Measurements from ENCODE around the gene ZNF23. TPM values are rescaled to one million over a fixed set of nuclear protein-coding genes. Genes with fewer than 3 reads are reported as not detected.

Gene ZNF23
- total RNA-seq, 1 donor from 2014 or later, result 6.0 TPM

DNA sequence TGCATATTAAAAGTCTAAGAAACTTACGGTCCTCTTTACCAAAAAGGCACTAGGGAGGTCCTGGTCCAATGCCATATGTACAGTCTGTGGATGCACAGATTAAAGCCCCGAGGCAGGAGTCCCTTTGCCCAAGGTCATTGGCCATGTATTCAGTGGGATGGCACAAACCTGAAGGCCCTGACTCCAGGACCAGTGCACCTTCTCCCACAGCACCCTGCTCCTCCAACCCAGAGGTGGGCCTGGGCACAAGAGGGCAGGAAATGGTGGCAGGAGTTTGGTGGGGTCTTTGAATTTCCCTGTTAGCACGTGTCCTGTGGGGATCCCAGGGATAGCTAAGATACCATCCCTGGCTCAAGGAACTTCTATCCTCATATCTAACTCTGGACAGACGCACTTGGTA is 48.7 kb downstream of the ZNF23 start:
- Mint-ChIP-seq H3K4me1 (ENCODE audit: low read depth) (peaks cover 3% of the 10 kb centered on the region), H3K4me3 (ENCODE audit: low read depth) (no peak overlapping the region), H3K27ac (no peak overlapping the region), H3K27me3 (ENCODE audit: low read depth) (peaks cover 19% of the 10 kb centered on the region), H3K36me3 (ENCODE audit: low read depth) (no peaks in the 10 kb centered on the region), H3K9me3 (no peaks in the 10 kb centered on the region)
- DNase-seq (ENCODE audit: low spot score), result no peak
- intact Hi-C loops (cut with micrococcal nuclease), result loop anchor here (2.0 kb wide), 1 partner anchor 197 kb away; no protein-coding TSS in a partner anchor

DNA sequence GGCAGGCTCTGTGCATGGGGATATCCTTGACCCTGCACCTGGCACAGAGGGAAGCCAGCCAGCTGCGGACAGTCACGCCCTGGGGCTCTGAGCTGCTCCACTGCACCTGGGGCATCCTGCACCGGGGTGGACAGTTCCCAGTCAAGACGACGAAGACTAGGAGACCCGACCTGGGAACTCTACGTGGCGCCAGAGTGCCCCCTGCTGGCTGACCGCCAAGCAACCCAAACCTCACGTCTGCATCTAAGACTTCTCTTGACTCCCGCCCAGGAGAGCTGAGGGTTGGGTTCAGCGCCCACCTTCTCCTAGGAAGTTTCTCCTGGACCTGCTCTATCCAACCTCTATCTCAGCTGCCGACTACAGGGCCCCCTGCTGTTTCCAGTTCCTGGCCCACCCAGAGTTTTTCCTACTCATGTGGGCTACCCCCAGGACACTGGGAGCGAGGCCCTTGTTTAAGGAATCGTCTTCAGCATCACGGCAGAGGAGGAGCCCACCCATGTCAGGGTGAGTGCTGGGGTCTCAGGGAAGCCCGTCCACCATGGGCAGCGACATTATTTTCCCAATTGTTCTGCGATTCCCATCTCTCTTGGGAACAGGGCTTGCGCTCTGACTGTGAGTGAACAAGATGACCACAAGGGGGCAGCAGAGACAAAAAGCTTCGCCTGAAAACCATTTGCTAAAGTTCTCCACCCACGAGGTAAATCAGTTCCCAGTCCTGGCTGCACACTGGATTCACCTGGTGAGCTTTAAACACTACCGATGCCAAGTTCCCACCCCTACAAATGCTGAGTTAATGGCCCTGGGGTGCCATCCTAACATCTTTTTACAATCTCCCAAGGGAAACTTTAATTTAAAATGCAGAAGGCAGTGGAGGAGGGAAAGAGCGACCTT is 49.5 kb downstream of the ZNF23 start:
- intact Hi-C loops (cut with micrococcal nuclease), result loop anchor here (1.0 to 2.0 kb wide), 2 partner anchors 87 to 198 kb away; no protein-coding TSS in a partner anchor
- Mint-ChIP-seq H3K4me3 (ENCODE audit: low read depth) (no peak overlapping the region), H3K36me3 (ENCODE audit: low read depth) (no peaks in the 10 kb centered on the region)

DNA sequence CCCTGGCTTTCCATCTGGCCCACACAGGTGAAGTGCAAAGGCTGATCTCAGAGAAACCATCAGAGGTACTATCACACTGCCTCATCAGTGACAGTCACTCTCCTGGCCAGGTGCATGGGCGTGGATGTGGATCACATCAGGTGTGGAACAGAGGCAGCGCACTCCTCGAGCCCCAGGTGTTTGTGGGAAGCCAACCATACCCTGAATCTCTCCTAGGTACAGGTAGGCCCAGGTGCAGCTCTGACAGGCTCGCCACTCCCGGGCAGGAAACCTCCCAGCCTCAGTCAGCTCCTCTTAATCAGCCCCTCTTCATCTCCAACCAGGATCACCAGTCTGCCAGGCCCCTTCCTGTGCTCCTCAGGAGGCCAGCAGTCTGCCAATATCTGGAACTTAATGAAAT is 51.9 kb downstream of the ZNF23 start:
- no peak for DNase-seq (ENCODE audit: low spot score)
- no peaks in the 10 kb centered on the region for H3K36me3 Mint-ChIP-seq (ENCODE audit: low read depth)
- H3K4me1 Mint-ChIP-seq (ENCODE audit: low read depth), result peaks cover 23% of the 10 kb centered on the region
- intact Hi-C loops (cut with micrococcal nuclease), result no loop called here
- no peaks in the 10 kb centered on the region for H3K9me3 Mint-ChIP-seq
- H3K4me3 Mint-ChIP-seq (ENCODE audit: low read depth), result no peak overlapping the region
- no peak overlapping the region for H3K27ac Mint-ChIP-seq
- H3K27me3 Mint-ChIP-seq (ENCODE audit: low read depth), result peaks cover 28% of the 10 kb centered on the region

More for the DNA sequence above, 49.5 kb downstream of the ZNF23 start:
- Mint-ChIP-seq H3K27ac (no peak overlapping the region), H3K9me3 (no peaks in the 10 kb centered on the region), H3K4me1 (ENCODE audit: low read depth) (peaks cover 8% of the 10 kb centered on the region), H3K27me3 (ENCODE audit: low read depth) (peaks cover 19% of the 10 kb centered on the region)
- peak; percentile 46 for DNase-seq (ENCODE audit: low spot score)

DNA sequence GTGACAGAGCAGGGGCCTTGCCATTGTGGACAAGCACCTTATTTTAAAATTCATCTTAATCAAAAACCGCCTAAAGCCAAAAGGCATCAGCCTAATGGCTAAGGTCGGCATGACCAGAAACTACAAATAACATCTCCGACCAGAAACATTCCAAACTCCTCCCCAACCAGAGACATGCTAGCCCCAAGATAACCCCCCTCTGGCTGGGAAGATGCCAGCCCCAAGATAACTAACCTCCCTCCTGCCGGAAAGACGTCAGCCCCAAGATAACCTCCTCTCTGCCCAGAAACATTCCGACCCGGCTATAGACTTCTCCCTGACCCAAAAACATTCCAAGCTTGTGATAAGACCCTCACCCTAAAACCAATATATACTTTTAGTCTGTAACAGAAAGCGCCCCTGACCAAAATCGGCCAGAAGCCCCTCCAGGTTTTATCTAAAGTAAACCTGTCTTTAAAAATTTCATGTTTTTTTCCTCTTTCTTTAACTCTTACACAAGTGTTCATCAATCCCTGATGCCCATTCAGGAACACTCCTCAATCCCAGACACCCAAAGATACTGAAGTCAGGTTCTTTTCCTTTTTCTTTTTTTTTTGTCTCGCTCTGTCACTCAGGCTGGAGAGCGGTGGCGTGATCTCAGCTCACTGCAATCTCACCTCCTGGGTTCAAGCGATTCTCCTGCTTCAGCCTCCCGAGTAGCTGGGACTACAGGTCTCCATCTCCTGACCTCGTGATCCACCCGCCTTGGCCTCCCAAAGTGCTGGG is 52.9 kb downstream of the ZNF23 start:
- Mint-ChIP-seq H3K9me3 (no peaks in the 10 kb centered on the region), H3K4me3 (ENCODE audit: low read depth) (no peak overlapping the region), H3K36me3 (ENCODE audit: low read depth) (no peaks in the 10 kb centered on the region), H3K27me3 (ENCODE audit: low read depth) (peaks cover 35% of the 10 kb centered on the region), H3K4me1 (ENCODE audit: low read depth) (peaks cover 23% of the 10 kb centered on the region), H3K27ac (no peak overlapping the region)
- no peak for DNase-seq (ENCODE audit: low spot score)
- intact Hi-C loops (cut with micrococcal nuclease), result no loop called here

DNA sequence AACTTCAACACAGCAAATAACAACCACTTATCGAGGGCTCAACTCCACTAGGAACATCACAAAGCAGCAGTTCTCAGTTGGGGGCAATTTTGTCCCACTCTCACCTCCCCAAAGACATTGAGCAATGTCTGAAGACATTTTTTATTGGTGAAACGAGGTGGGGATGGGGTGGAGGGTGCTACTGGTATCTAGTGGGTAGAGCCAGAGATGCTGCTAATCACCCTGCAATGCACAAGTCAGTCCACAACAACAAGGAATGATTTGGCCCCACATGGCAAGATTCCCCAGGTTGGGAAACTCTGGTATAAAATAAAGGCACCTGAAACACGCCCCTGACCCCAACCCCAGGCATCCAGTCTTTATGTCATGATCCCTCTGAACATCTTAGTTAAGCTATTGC is 53.5 kb downstream of the ZNF23 start:
- Mint-ChIP-seq H3K9me3 (no peaks in the 10 kb centered on the region), H3K36me3 (ENCODE audit: low read depth) (no peaks in the 10 kb centered on the region), H3K27me3 (ENCODE audit: low read depth) (peaks cover 37% of the 10 kb centered on the region), H3K4me1 (ENCODE audit: low read depth) (peaks cover 23% of the 10 kb centered on the region), H3K4me3 (ENCODE audit: low read depth) (no peak overlapping the region), H3K27ac (no peak overlapping the region)
- intact Hi-C loops (cut with micrococcal nuclease), result no loop called here
- no peak for DNase-seq (ENCODE audit: low spot score)

DNA sequence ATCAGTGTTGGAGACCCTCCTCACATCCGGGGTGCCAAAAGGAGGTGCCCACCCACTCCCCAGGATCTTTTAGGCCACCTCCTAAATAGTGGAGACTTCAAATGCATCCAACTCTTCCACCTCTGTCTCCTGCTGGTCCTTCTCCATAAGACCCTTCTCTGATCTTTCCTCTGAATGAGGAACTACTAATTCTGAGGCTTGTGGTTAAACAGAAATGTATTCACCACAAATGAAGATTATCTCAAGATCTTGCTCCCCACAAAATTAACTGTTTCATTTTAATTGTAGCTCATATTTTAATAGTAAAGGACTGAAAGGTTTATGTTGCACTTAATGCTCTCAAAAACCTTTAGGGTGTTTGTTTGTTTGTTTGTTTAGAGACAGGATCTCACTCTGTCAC is 54.3 kb downstream of the ZNF23 start:
- Mint-ChIP-seq H3K4me1 (ENCODE audit: low read depth) (peaks cover 21% of the 10 kb centered on the region), H3K36me3 (ENCODE audit: low read depth) (no peaks in the 10 kb centered on the region), H3K27ac (no peak overlapping the region), H3K4me3 (ENCODE audit: low read depth) (no peak overlapping the region), H3K27me3 (ENCODE audit: low read depth) (peaks cover 35% of the 10 kb centered on the region), H3K9me3 (no peaks in the 10 kb centered on the region)
- intact Hi-C loops (cut with micrococcal nuclease), result no loop called here
- DNase-seq (ENCODE audit: low spot score), result no peak

DNA sequence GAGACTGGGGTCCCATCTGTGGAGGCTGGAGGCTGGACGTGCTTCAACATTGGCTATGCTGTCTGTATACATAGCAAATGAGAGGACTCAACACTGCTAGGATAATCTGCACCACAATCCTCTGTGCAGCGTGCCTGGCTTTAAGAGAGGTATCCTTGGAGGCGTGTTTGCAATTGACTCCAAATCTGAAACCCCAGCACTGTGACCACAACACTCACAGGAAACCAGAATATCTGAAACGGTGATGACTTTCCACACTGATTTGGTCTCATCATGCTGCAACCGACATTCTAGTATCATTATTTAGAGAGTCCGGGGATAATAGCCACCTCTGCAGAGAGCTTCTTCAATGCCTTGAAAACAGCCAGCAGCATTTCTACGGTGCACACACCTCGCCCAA is 55.3 kb downstream of the ZNF23 start:
- Mint-ChIP-seq H3K36me3 (ENCODE audit: low read depth) (no peaks in the 10 kb centered on the region), H3K27me3 (ENCODE audit: low read depth) (peaks cover 33% of the 10 kb centered on the region), H3K27ac (no peak overlapping the region), H3K9me3 (no peaks in the 10 kb centered on the region), H3K4me1 (ENCODE audit: low read depth) (peaks cover 21% of the 10 kb centered on the region), H3K4me3 (ENCODE audit: low read depth) (no peak overlapping the region)
- DNase-seq (ENCODE audit: low spot score), result no peak
- intact Hi-C loops (cut with micrococcal nuclease), result no loop called here

DNA sequence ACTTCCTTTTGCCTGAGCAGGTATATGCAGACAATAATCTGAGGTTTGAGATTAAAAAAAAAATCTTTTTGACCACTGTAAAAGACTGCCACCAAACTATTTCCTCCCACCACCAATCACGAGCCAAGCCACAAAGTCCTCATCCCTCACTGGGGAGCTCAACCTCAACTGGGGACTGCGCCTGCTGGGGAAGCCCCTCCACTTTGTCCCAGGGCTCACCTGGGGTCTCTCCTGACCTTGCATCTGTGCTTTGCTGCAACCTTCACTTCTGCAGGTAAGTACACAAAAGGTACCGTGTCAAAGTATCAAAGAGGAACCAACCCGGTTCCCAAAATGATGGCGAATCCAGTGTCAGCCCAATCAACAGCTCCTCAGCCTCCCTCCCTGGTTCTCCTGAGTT is 55.7 kb downstream of the ZNF23 start:
- intact Hi-C loops (cut with micrococcal nuclease), result no loop called here
- no peak for DNase-seq (ENCODE audit: low spot score)
- no peaks in the 10 kb centered on the region for H3K9me3 Mint-ChIP-seq
- no peak overlapping the region for H3K4me3 Mint-ChIP-seq (ENCODE audit: low read depth)
- H3K36me3 Mint-ChIP-seq (ENCODE audit: low read depth), result no peaks in the 10 kb centered on the region
- H3K27ac Mint-ChIP-seq, result no peak overlapping the region
- H3K4me1 Mint-ChIP-seq (ENCODE audit: low read depth), result peaks cover 21% of the 10 kb centered on the region
- H3K27me3 Mint-ChIP-seq (ENCODE audit: low read depth), result peaks cover 33% of the 10 kb centered on the region

DNA sequence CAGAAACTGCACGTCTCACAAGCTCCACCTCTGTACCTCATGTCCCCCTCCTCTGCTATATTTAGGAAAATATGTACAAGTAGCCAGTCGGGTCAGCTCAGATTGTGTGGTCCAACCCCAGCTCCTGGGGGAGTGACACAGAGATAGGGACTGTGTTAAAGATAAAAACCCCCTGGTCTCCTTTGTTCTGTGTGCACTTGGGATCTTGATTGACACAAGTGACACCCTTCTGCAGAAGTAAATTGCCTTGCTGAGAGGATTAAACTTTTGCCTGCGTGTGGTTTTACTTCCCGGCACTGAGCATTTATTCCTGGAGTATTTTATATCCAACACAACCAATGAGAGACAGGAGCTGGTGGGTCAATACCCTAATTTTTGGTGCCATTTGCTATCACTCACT is 57.7 kb downstream of the ZNF23 start:
- Mint-ChIP-seq H3K4me3 (ENCODE audit: low read depth) (no peak overlapping the region), H3K27me3 (ENCODE audit: low read depth) (peaks cover 24% of the 10 kb centered on the region), H3K4me1 (ENCODE audit: low read depth) (peaks cover 21% of the 10 kb centered on the region), H3K9me3 (no peaks in the 10 kb centered on the region), H3K27ac (no peak overlapping the region), H3K36me3 (ENCODE audit: low read depth) (no peaks in the 10 kb centered on the region)
- no peak for DNase-seq (ENCODE audit: low spot score)
- intact Hi-C loops (cut with micrococcal nuclease), result no loop called here

DNA sequence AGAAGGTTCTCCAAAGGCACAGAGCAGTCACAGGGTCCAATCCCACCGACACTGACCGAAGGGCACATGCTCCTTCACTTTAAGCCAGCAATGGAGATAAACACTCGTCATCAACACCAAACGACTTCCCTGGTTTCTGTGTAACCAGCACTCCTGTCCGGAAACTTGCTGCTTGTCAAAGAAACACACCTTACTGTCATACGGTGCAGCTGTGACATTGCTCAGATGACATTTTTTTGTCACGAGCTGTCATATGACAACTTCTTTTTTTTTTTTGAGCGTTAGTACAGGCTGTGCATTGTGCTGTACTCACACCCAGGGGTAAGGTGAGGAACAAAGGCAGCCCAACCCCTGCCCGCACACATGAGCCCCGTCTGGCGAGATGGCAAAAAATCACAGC is 59.4 kb downstream of the ZNF23 start:
- Mint-ChIP-seq H3K4me1 (ENCODE audit: low read depth) (peaks cover 15% of the 10 kb centered on the region), H3K36me3 (ENCODE audit: low read depth) (no peaks in the 10 kb centered on the region), H3K27ac (no peak overlapping the region), H3K27me3 (ENCODE audit: low read depth) (peaks cover 18% of the 10 kb centered on the region), H3K4me3 (ENCODE audit: low read depth) (no peak overlapping the region), H3K9me3 (no peaks in the 10 kb centered on the region)
- DNase-seq (ENCODE audit: low spot score), result no peak
- intact Hi-C loops (cut with micrococcal nuclease), result no loop called here

DNA sequence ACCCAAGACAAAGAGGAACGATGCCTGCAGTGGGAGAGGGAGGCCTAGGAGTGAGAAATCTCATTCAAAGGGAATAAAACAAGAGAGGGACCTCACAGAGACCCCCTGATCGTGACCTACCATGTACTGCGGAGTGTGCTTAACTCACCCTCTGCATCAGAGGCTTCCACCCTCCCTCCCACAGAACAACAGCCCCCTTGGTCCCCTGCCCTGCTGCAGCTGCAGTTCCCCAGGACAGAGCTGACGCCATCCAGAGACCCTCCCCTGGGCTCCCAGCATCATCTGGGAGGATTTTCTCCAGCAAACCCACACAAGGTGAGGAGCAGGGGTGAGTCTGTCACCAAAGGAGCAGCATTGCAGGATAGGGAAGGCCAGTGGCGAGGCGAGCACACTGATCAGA is 60.0 kb downstream of the ZNF23 start:
- no peak for DNase-seq (ENCODE audit: low spot score)
- no peaks in the 10 kb centered on the region for H3K9me3 Mint-ChIP-seq
- peaks cover 10% of the 10 kb centered on the region for H3K4me1 Mint-ChIP-seq (ENCODE audit: low read depth)
- no peak overlapping the region for H3K27ac Mint-ChIP-seq
- intact Hi-C loops (cut with micrococcal nuclease), result no loop called here
- H3K36me3 Mint-ChIP-seq (ENCODE audit: low read depth), result no peaks in the 10 kb centered on the region
- peaks cover 18% of the 10 kb centered on the region for H3K27me3 Mint-ChIP-seq (ENCODE audit: low read depth)
- H3K4me3 Mint-ChIP-seq (ENCODE audit: low read depth), result no peak overlapping the region

DNA sequence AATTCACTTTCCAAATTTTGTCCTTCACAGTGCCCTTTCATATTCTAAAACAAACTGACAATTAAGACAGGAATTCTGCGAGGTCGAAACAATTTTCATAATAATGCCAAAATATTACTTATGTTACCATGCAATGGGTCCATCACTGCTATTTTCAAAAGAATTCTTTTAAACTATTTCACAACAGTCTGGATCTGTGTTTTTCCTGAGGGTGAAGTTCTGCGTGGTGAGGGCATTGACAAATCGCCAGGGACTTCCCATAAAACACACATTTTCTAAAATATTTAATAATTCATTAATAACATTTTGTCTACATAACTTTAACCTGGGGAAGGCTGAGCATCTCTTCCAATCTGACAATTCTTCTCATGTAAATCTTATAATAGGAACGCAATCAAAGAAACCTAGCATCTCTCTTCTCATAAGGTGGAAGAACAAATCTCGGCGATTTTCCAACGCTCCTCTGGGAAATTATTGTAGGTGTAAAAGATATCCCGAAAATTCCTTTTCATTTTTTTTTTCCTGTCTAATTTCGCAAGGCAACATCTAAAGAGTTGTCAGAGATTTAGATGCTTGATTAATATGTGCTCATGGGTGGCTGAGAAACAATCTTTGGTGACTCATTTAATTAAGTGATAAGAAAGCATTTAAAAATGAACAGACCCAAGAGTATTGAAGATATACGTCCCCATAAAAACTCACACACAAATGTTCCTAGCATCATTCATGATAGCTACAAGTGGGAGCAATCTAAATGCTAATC is 62.1 kb downstream of the ZNF23 start:
- H3K27ac Mint-ChIP-seq, result no peak overlapping the region
- H3K4me3 Mint-ChIP-seq (ENCODE audit: low read depth), result no peak overlapping the region
- no peak for DNase-seq (ENCODE audit: low spot score)
- H3K27me3 Mint-ChIP-seq (ENCODE audit: low read depth), result peaks cover 8% of the 10 kb centered on the region
- intact Hi-C loops (cut with micrococcal nuclease), result no loop called here
- H3K4me1 Mint-ChIP-seq (ENCODE audit: low read depth), result no peaks in the 10 kb centered on the region
- no peaks in the 10 kb centered on the region for H3K36me3 Mint-ChIP-seq (ENCODE audit: low read depth)
- no peaks in the 10 kb centered on the region for H3K9me3 Mint-ChIP-seq

Measured in activated T-helper 2 cell treated with anti-CD3 and anti-CD28 coated beads, Interferon-gamma antibody, Interleukin-2, Interleukin-4, amounts not matched to agents 10 μg/mL and 5 μg/mL and 100 μg/mL, durations not matched to agents 14 hours and 24 hours and 36 hours (primary cell).